ENCODE data around the gene ELAVL2. TPM values are rescaled to one million over a fixed set of nuclear protein-coding genes. Genes with fewer than 3 reads are reported as not detected.

ELAVL2 gene
- 14.2 and 25.9 TPM in 2 replicates for total RNA-seq (2014; rRNA removed; shearing (Covaris generic))

GRCh38 chr9:23826120-23826629 is at the start of gene ELAVL2:
Gene ELAVL2, minus strand, starts transcription at chr9:23826240. Its CDS starts 64,006 bp downstream, at chr9:23762234.
- H3K27me3 ChIP-seq (ENCODE audit: control insufficient read depth, insufficient read depth, low read length): peaks cover 45% of the 10 kb centered on the region
- DNase-seq: peak; percentile 88
- peak within 1 kb of the TSS; percentile 47 for H3K4me3 ChIP-seq (ENCODE audit: insufficient read depth, low read depth, low read length)
- H3K36me3 ChIP-seq (replicated peaks; ENCODE audit: control insufficient read depth, insufficient read depth, low read length): no peaks in the 10 kb centered on the region

- Histone ChIP-seq H3K4me3 (ENCODE audit: insufficient read depth, low read depth, low read length) (no peak overlapping the region), H3K36me3 (replicated peaks; ENCODE audit: control insufficient read depth, insufficient read depth, low read length) (no peaks in the 10 kb centered on the region), H3K27me3 (ENCODE audit: control insufficient read depth, insufficient read depth, low read length) (no peaks in the 10 kb centered on the region)
- DNase-seq: no peak
Measured at GRCh38 chr9:23858234-23858633, 32.2 kb upstream of the ELAVL2 start.

- no peak for DNase-seq
- Histone ChIP-seq H3K36me3 (replicated peaks; ENCODE audit: control insufficient read depth, insufficient read depth, low read length) (no peaks in the 10 kb centered on the region), H3K27me3 (ENCODE audit: control insufficient read depth, insufficient read depth, low read length) (peaks cover 11% of the 10 kb centered on the region), H3K4me3 (ENCODE audit: insufficient read depth, low read depth, low read length) (no peak overlapping the region)
Measured at GRCh38 chr9:23855873-23856604, 30.0 kb upstream of the ELAVL2 start.

- Histone ChIP-seq H3K27me3 (ENCODE audit: control insufficient read depth, insufficient read depth, low read length) (peaks cover 15% of the 10 kb centered on the region), H3K4me3 (ENCODE audit: insufficient read depth, low read depth, low read length) (peak overlapping the region; percentile 67), H3K36me3 (replicated peaks; ENCODE audit: control insufficient read depth, insufficient read depth, low read length) (no peaks in the 10 kb centered on the region)
- DNase-seq: peak; percentile 79
Measured at GRCh38 chr9:23850690-23851629, 24.9 kb upstream of the ELAVL2 start.

- H3K36me3 ChIP-seq (replicated peaks; ENCODE audit: control insufficient read depth, insufficient read depth, low read length): no peaks in the 10 kb centered on the region
- peak overlapping the region; percentile 67 for H3K4me3 ChIP-seq (ENCODE audit: insufficient read depth, low read depth, low read length)
- H3K27me3 ChIP-seq (ENCODE audit: control insufficient read depth, insufficient read depth, low read length): peaks cover 15% of the 10 kb centered on the region
- peak; percentile 68 for DNase-seq
Measured at GRCh38 chr9:23850242-23850689, 24.2 kb upstream of the ELAVL2 start.

- Histone ChIP-seq H3K36me3 (replicated peaks; ENCODE audit: control insufficient read depth, insufficient read depth, low read length) (no peaks in the 10 kb centered on the region), H3K27me3 (ENCODE audit: control insufficient read depth, insufficient read depth, low read length) (peaks cover 15% of the 10 kb centered on the region), H3K4me3 (ENCODE audit: insufficient read depth, low read depth, low read length) (peak overlapping the region; percentile 67)
- peak; percentile 16 for DNase-seq
Measured at GRCh38 chr9:23849379-23850035, 23.5 kb upstream of the ELAVL2 start.

- H3K4me3 ChIP-seq (ENCODE audit: insufficient read depth, low read depth, low read length): no peak overlapping the region
- no peaks in the 10 kb centered on the region for H3K36me3 ChIP-seq (replicated peaks; ENCODE audit: control insufficient read depth, insufficient read depth, low read length)
- no peak for DNase-seq
- H3K27me3 ChIP-seq (ENCODE audit: control insufficient read depth, insufficient read depth, low read length): no peaks in the 10 kb centered on the region
Measured at GRCh38 chr9:23842565-23843129, 16.6 kb upstream of the ELAVL2 start.

GRCh38 chr9:23841304-23841703 is 15.3 kb upstream of the ELAVL2 start:
- Histone ChIP-seq H3K4me3 (ENCODE audit: insufficient read depth, low read depth, low read length) (no peak overlapping the region), H3K36me3 (replicated peaks; ENCODE audit: control insufficient read depth, insufficient read depth, low read length) (no peaks in the 10 kb centered on the region), H3K27me3 (ENCODE audit: control insufficient read depth, insufficient read depth, low read length) (no peaks in the 10 kb centered on the region)
- no peak for DNase-seq

GRCh38 chr9:23837038-23837437 is 11.0 kb upstream of the ELAVL2 start:
- Histone ChIP-seq H3K4me3 (ENCODE audit: insufficient read depth, low read depth, low read length) (no peak overlapping the region), H3K27me3 (ENCODE audit: control insufficient read depth, insufficient read depth, low read length) (peaks cover 6% of the 10 kb centered on the region; the same call in 1 of the 2 replicates), H3K36me3 (replicated peaks; ENCODE audit: control insufficient read depth, insufficient read depth, low read length) (no peaks in the 10 kb centered on the region)
- DNase-seq: no peak

- peak overlapping the region; percentile 36 for H3K4me3 ChIP-seq (ENCODE audit: insufficient read depth, low read depth, low read length)
- no peaks in the 10 kb centered on the region for H3K36me3 ChIP-seq (replicated peaks; ENCODE audit: control insufficient read depth, insufficient read depth, low read length)
- H3K27me3 ChIP-seq (ENCODE audit: control insufficient read depth, insufficient read depth, low read length): peaks cover 32% of the 10 kb centered on the region
- DNase-seq: no peak
Measured at GRCh38 chr9:23830929-23831730, 5.1 kb upstream of the ELAVL2 start.

GRCh38 chr9:23830476-23830805 is 4.4 kb upstream of the ELAVL2 start:
- Histone ChIP-seq H3K4me3 (ENCODE audit: insufficient read depth, low read depth, low read length) (peak overlapping the region; percentile 36), H3K27me3 (ENCODE audit: control insufficient read depth, insufficient read depth, low read length) (peaks cover 32% of the 10 kb centered on the region), H3K36me3 (replicated peaks; ENCODE audit: control insufficient read depth, insufficient read depth, low read length) (no peaks in the 10 kb centered on the region)
- no peak for DNase-seq

GRCh38 chr9:23829580-23830475 is 3.8 kb upstream of the ELAVL2 start:
- no peak for DNase-seq
- Histone ChIP-seq H3K27me3 (ENCODE audit: control insufficient read depth, insufficient read depth, low read length) (peaks cover 35% of the 10 kb centered on the region), H3K4me3 (ENCODE audit: insufficient read depth, low read depth, low read length) (peak overlapping the region; percentile 36), H3K36me3 (replicated peaks; ENCODE audit: control insufficient read depth, insufficient read depth, low read length) (no peaks in the 10 kb centered on the region)

GRCh38 chr9:23825700-23826099 is 340 bp downstream of the ELAVL2 start:
- peak overlapping the region; percentile 47 for H3K4me3 ChIP-seq (ENCODE audit: insufficient read depth, low read depth, low read length)
- DNase-seq: no peak
- peaks cover 45% of the 10 kb centered on the region for H3K27me3 ChIP-seq (ENCODE audit: control insufficient read depth, insufficient read depth, low read length)
- no peaks in the 10 kb centered on the region for H3K36me3 ChIP-seq (replicated peaks; ENCODE audit: control insufficient read depth, insufficient read depth, low read length)
